Keratinocyte (primary cell): ENCODE data around the gene TTPAL. TPM values are rescaled to one million over a fixed set of nuclear protein-coding genes. Genes with fewer than 3 reads are reported as not detected.

Experiments used
- DNase-seq: peaks from one replicate; pipeline ENCODE4 v3.0.0-alpha.2; 2011; ENCODE audit warnings: low read depth, missing footprints, low spot score
- FAIRE-seq: peaks from 2 replicates; lab custom pipeline; 2011; peaks lifted over from hg19 to GRCh38; lab: Jason Lieb, UNC
- H2AFZ ChIP-seq: 2 replicates; pipeline ENCODE4 v1.6.0; 2012; ENCODE audit warnings: low read length, control low read depth, inconsistent platforms; ENCODE audit not compliant: control insufficient read depth
- H3K27ac ChIP-seq: 2 replicates; pipeline ENCODE4 v1.5.1; 2011; ENCODE audit warnings: low read length; ENCODE audit not compliant: control insufficient read depth, insufficient read depth
- H3K27me3 ChIP-seq: 3 replicates; pipeline ENCODE4 v1.6.0; 2011; ENCODE audit warnings: low read length; ENCODE audit not compliant: control insufficient read depth, insufficient read depth; ENCODE audit errors: extremely low read depth
- H3K36me3 ChIP-seq, 2 experiments: 2 replicates in 1 of 2; 3 replicates in 1 of 2; pipeline ENCODE4 v1.5.1; 2011; ENCODE audit warnings: low read length in 2 of 2, mild to moderate bottlenecking in 1 of 2; ENCODE audit not compliant: control insufficient read depth in 2 of 2, insufficient read depth in 2 of 2; ENCODE audit errors: extremely low read depth in 1 of 2
- H3K4me1 ChIP-seq: 3 replicates; pipeline ENCODE4 v1.5.1; 2011; ENCODE audit warnings: low read length; ENCODE audit not compliant: control insufficient read depth, insufficient read depth; ENCODE audit errors: extremely low read depth
- H3K4me2 ChIP-seq: 3 replicates; pipeline ENCODE4 v1.6.0; 2011; ENCODE audit warnings: low read depth, low read length; ENCODE audit not compliant: control insufficient read depth, insufficient read depth; ENCODE audit errors: extremely low read depth
- H3K4me3 ChIP-seq, 3 experiments: fragments of 200-600 bp in 1 of 3; sonication (generic) in 1 of 3; 2 replicates in 2 of 3; 3 replicates in 1 of 3; pipeline ENCODE4 v1.5.1; 2011 to 2016; ENCODE audit warnings: low read length in 3 of 3, mild to moderate bottlenecking in 3 of 3, control low read depth in 2 of 3, inconsistent platforms in 1 of 3, low read depth in 1 of 3, mixed read lengths in 1 of 3, mixed run types in 1 of 3, moderate library complexity in 1 of 3; ENCODE audit not compliant: control insufficient read depth in 2 of 3, insufficient read depth in 2 of 3; ENCODE audit errors: extremely low read depth in 1 of 3
- H3K79me2 ChIP-seq: 2 replicates; pipeline ENCODE4 v1.6.0; 2012; ENCODE audit warnings: low read length; ENCODE audit not compliant: control insufficient read depth, insufficient read depth
- H3K9ac ChIP-seq: 3 replicates; pipeline ENCODE4 v1.6.0; 2011; ENCODE audit warnings: low read length; ENCODE audit not compliant: control insufficient read depth, insufficient read depth; ENCODE audit errors: extremely low read depth
- H3K9me1 ChIP-seq: 3 replicates; pipeline ENCODE4 v1.6.0; 2011; ENCODE audit warnings: low read length; ENCODE audit not compliant: control insufficient read depth, insufficient read depth; ENCODE audit errors: extremely low read depth
- H3K9me3 ChIP-seq: 2 replicates; pipeline ENCODE4 v1.5.1; 2012; ENCODE audit warnings: low read depth, low read length; ENCODE audit not compliant: control insufficient read depth
- H4K20me1 ChIP-seq: 3 replicates; pipeline ENCODE4 v1.6.0; 2011; ENCODE audit warnings: low read length; ENCODE audit not compliant: control insufficient read depth, insufficient read depth; ENCODE audit errors: extremely low read depth
- EZH2 ChIP-seq: IDR thresholded peaks from one replicate; pipeline ENCODE4 v1.6.1; 2012; ENCODE audit warnings: inconsistent platforms, mild to moderate bottlenecking, low read length, moderate library complexity
- dilution Hi-C: fragments of 300-500 bp; cut with MboI; formaldehyde crosslinking; loops from one replicate; pipeline ENCODE4 v1.7.0; 2020; ENCODE audit warnings: low sequenced_read_pairs; ENCODE audit not compliant: extremely low pct_ligation_motif_present
- polyA plus RNA-seq, 5 experiments: library from polyadenylated mRNA; depleted of rRNA in 3 of 5; stranded (reverse) in 3 of 5; stranded (forward) in 1 of 5; unstranded in 1 of 5; fragments of >200 nt; gene quantifications; 1 replicate in 1 of 5; 2 replicates in 3 of 5; 3 replicates in 1 of 5; pipeline versions ENCODE4 v1.2.1 to v1.2.3, GENCODE V29; 2011 to 2012; ENCODE audit warnings: missing spikeins in 2 of 5, low read depth in 1 of 5, low replicate concordance in 1 of 5
- TF ChIP-seq, protein P1 (sequence below), 3 experiments: IDR thresholded peaks in 1 of 3; conservative IDR thresholded peaks in 1 of 3; optimal IDR thresholded peaks in 1 of 3; 2 replicates in 2 of 3; 3 replicates in 1 of 3; pipeline versions ENCODE3 to v1.5.1; 2011; ENCODE audit warnings: low read length in 3 of 3, mild to moderate bottlenecking in 3 of 3, moderate library complexity in 2 of 3, control low read depth in 1 of 3, inconsistent platforms in 1 of 3; ENCODE audit not compliant: insufficient read depth in 2 of 3; ENCODE audit errors: extremely low read depth in 1 of 3

Gene TTPAL
- polyA plus RNA-seq, 1 donor (not counting 4 experiments of a cell fraction or from before 2014, with no cell fraction given), result 20.0 TPM

DNA sequence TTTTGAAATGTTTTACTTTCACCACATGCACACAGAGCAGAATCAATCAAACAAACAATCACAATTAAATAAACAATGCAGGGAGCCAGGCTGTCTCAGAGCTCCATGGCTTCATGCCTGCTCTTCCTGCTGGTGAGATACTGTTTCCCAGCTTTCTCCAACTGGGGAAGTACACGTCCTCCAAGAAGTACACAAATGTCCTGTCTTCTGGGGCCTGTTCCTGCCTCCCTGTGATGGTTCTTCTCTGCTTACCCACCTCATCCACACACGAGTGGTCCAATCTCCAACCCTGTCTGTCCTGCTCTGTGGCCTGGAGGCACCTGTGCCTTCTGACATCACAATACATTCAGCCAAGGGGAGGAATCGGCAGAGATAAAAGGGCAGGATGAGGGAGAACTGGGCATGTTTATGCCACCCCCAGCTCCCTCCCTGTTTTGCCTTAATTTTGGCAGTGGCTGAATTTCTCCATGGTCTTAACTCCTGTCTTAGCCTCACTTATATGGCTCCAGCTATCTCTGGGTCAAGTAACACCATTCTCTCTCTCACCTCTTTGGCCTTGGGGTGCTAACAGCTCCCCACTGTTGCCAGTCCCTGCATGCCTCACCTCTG, 25.3 kb upstream of the TTPAL start:
- H3K27ac ChIP-seq, result no peak overlapping the region
- H3K9ac ChIP-seq, result no peak overlapping the region
- no peaks in the 10 kb centered on the region for H3K79me2 ChIP-seq
- no peak for DNase-seq
- TF ChIP-seq EZH2, result no peak
- TF ChIP-seq, protein P1, sequence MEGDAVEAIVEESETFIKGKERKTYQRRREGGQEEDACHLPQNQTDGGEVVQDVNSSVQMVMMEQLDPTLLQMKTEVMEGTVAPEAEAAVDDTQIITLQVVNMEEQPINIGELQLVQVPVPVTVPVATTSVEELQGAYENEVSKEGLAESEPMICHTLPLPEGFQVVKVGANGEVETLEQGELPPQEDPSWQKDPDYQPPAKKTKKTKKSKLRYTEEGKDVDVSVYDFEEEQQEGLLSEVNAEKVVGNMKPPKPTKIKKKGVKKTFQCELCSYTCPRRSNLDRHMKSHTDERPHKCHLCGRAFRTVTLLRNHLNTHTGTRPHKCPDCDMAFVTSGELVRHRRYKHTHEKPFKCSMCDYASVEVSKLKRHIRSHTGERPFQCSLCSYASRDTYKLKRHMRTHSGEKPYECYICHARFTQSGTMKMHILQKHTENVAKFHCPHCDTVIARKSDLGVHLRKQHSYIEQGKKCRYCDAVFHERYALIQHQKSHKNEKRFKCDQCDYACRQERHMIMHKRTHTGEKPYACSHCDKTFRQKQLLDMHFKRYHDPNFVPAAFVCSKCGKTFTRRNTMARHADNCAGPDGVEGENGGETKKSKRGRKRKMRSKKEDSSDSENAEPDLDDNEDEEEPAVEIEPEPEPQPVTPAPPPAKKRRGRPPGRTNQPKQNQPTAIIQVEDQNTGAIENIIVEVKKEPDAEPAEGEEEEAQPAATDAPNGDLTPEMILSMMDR (optimal IDR thresholded peaks at IDR 0.05 in 1 of 3, IDR thresholded peaks at IDR 0.05 in 1 of 3, conservative IDR thresholded peaks at IDR 0.05 in 1 of 3; ENCODE audit: extremely low read depth in 1 of 3, insufficient read depth in 2 of 3, low read length in 3 of 3), result no peak
- H3K4me2 ChIP-seq, result no peak overlapping the region
- H2AFZ ChIP-seq, result no peak overlapping the region
- H3K9me1 ChIP-seq, result no peaks in the 10 kb centered on the region
- no peak for FAIRE-seq
- no peak overlapping the region for H3K4me3 ChIP-seq
- no peaks in the 10 kb centered on the region for H4K20me1 ChIP-seq
- H3K9me3 ChIP-seq, result no peaks in the 10 kb centered on the region
- H3K36me3 ChIP-seq, result no peaks in the 10 kb centered on the region
- H3K27me3 ChIP-seq, result no peaks in the 10 kb centered on the region
- dilution Hi-C loops, result no loop called here
- no peaks in the 10 kb centered on the region for H3K4me1 ChIP-seq

DNA sequence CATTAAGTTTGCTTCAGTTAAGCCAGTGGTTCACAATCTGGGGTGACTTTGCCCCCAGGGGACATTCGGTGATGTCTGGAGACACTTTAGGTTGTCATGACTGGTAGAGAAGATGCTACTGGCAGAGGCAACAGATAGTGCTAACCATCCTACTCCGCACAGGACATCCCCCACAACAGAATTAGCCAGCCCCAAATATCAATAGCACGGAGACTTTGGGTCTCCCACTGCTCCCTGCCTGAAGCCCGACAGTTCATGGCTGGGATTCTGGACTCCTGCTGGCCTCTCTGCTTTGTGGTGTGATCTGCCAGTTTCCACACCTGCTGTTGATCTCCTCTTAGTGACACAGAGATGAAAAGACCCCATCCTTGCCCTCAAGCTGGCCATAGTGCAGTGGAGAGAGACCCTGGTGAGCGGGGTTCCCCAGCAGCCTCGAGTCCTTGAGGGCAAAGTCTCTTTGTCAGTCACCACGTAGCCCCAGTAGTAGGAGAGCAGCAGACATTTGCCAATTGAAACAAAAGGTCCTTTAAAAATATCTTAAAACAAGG, 24.7 kb upstream of the TTPAL start:
- no peak for FAIRE-seq
- dilution Hi-C loops, result no loop called here

More for the DNA sequence above, 24.7 kb upstream of the TTPAL start:
- Histone ChIP-seq H3K4me3 (no peak overlapping the region), H3K9me1 (no peaks in the 10 kb centered on the region), H3K4me1 (no peaks in the 10 kb centered on the region), H3K9me3 (no peaks in the 10 kb centered on the region), H2AFZ (no peak overlapping the region), H3K4me2 (no peak overlapping the region), H4K20me1 (no peaks in the 10 kb centered on the region), H3K9ac (no peak overlapping the region), H3K27ac (no peak overlapping the region), H3K79me2 (no peaks in the 10 kb centered on the region), H3K27me3 (no peaks in the 10 kb centered on the region), H3K36me3 (no peaks in the 10 kb centered on the region)
- no peak for DNase-seq
- TF ChIP-seq, protein P1 (optimal IDR thresholded peaks at IDR 0.05 in 1 of 3, IDR thresholded peaks at IDR 0.05 in 1 of 3, conservative IDR thresholded peaks at IDR 0.05 in 1 of 3; ENCODE audit: extremely low read depth in 1 of 3, insufficient read depth in 2 of 3, low read length in 3 of 3), result no peak
- no peak for TF ChIP-seq EZH2
